Pancreas (tissue), 10 donors: Measurements from ENCODE around the gene ZNF83. TPM values are rescaled to one million over a fixed set of nuclear protein-coding genes. Genes with fewer than 3 reads are reported as not detected.

Experiments
- ATAC-seq, 4 donors: fragments of 200-7000 bp; cut with Tn5 transposase; one replicate each; pipeline versions ENCODE4 v1.8.0 to v1.9.1; 2020; ENCODE audit warnings: mild to moderate bottlenecking in 4 of 4, moderate library complexity in 4 of 4
- DNase-seq, 6 donors: peaks; one replicate each; pipeline ENCODE4 v3.0.0-alpha.2; 2020
- FAIRE-seq: peaks from 2 replicates; lab custom pipeline; 2012; peaks lifted over from hg19 to GRCh38; lab: Jason Lieb, UNC
- H3K27ac ChIP-seq, 4 donors: fragments of 200-600 bp; sonication (generic); 1 replicate in 3 of 4; 2 replicates in 1 of 4; pipeline versions ENCODE4 v1.5.0 to v1.8.0; 2020
- H3K27me3 ChIP-seq, 4 donors: fragments of 200-600 bp; one replicate each; pipeline ENCODE4 v1.8.0; 2021
- H3K36me3 ChIP-seq, 3 donors: fragments of 200-600 bp; sonication (generic) in 1 of 3; one replicate each; pipeline versions ENCODE4 v1.5.0 to v1.8.0; 2020 to 2021
- H3K4me1 ChIP-seq, 3 donors: fragments of 200-600 bp; one replicate each; pipeline ENCODE4 v1.8.0; 2021
- H3K4me3 ChIP-seq, 4 donors: fragments of 200-600 bp; sonication (generic) in 2 of 4; one replicate each; pipeline versions ENCODE4 v1.5.0 to v1.8.0; 2020 to 2021
- H3K9me3 ChIP-seq, 4 donors: fragments of 200-600 bp; one replicate each; pipeline ENCODE4 v1.8.0; 2021
- CTCF ChIP-seq, 4 donors: fragments of 200-600 bp; sonication (generic) in 3 of 4; IDR thresholded peaks; one replicate each; pipeline versions ENCODE4 v1.5.0 to v1.8.0; 2021; ENCODE audit warnings: antibody characterized with exemption in 4 of 4
- WGBS, 2 donors: extraction: QIAGEN DNeasy Blood & Tissue Kit; methylation state at CpG; one replicate each; pipeline ENCODE4 v1.1.7; 2013; 5-methylcytosine and 5-hydroxymethylcytosine counted together
- intact Hi-C, 3 donors: fragments of 100-400 bp; cut with DNase I; formaldehyde crosslinking; loops; one replicate each; pipeline versions ENCODE4 v1.11.1 to v1.14.2; 2022
- polyA plus RNA-seq, 2 donors: library from polyadenylated mRNA; stranded (reverse); fragments of 200-250 nt; gene quantifications; one replicate each; pipeline ENCODE4 v1.2.3, GENCODE V29; 2013
- total RNA-seq, 6 donors: library from RNA; stranded (reverse); fragmentation: NEBNext Ultra II Directional in 4 of 6; extraction: Animal tissue kit (Norgen Biotek cat#: 25700) in 4 of 6; gene quantifications; one replicate each; pipeline versions ENCODE4 v1.2.1 to v1.2.4, GENCODE V29; 2021 to 2023
- donor health status: healthy with polysubstance abuse.
- donor health status: DM: no; HTN: no; CAD: no; lungs with moderate emphysema.
- donor health status: DM: no; HTN: no; CAD: no.
- donor health status: control.
- donor health status: control.
- donor health status: Bipolar disorder and iron deficiency.
- donor health status: DM: yes; HTN: yes; CAD: no.
- donor health status: DM: no; HTN: no; CAD: no.
- donor health status: DM: no; HTN: no; CAD: no.
- donor health status: DM: yes; HTN: yes; CAD: no.

The ZNF83 gene
- total and polyA plus RNA-seq, 8 donors, result 8.7 to 86.8 (median 20.3) TPM

GRCh38 chr19:52659013-52659412 is 20.9 kb upstream of the ZNF83 start:
- no peaks in the 10 kb centered on the region for H3K27me3 ChIP-seq
- TF ChIP-seq CTCF (IDR thresholded peaks at IDR 0.05), result no peak
- no peak overlapping the region for H3K27ac ChIP-seq
- H3K9me3 ChIP-seq, result no peaks in the 10 kb centered on the region
- ATAC-seq, result no peak
- DNase-seq, result no peak
- FAIRE-seq, result no peak
- 78% methylated on average over 14 of the region's 14 CpGs for WGBS, 2 donors
- intact Hi-C loops, result no loop called here
- peaks cover 0 to 8% (median 0%) of the 10 kb centered on the region in 3 donors for H3K36me3 ChIP-seq
- H3K4me1 ChIP-seq, result no peaks in the 10 kb centered on the region
- no peak overlapping the region for H3K4me3 ChIP-seq

GRCh38 chr19:52658595-52658994 is 20.4 kb upstream of the ZNF83 start:
- no peaks in the 10 kb centered on the region for H3K9me3 ChIP-seq
- 72 to 80% methylated on average over 5 of the region's 5 CpGs for WGBS, 2 donors
- DNase-seq (no peak), ATAC-seq (no peak), FAIRE-seq (no peak)
- H3K27me3 ChIP-seq, result no peaks in the 10 kb centered on the region
- H3K27ac ChIP-seq, result no peak overlapping the region
- H3K4me3 ChIP-seq, result no peak overlapping the region
- no peak for TF ChIP-seq CTCF (IDR thresholded peaks at IDR 0.05)
- no peaks in the 10 kb centered on the region for H3K4me1 ChIP-seq
- peaks cover 0 to 12% (median 0%) of the 10 kb centered on the region in 3 donors for H3K36me3 ChIP-seq
- intact Hi-C loops, result no loop called here

GRCh38 chr19:52653161-52653560 is 15.0 kb upstream of the ZNF83 start:
- intact Hi-C loops, result no loop called here
- H3K27ac ChIP-seq, result no peak overlapping the region
- peaks cover 2 to 24% (median 8%) of the 10 kb centered on the region in 3 donors for H3K36me3 ChIP-seq
- no peak overlapping the region for H3K4me3 ChIP-seq
- WGBS, 2 donors, result 93 to 96% methylated on average over 4 of the region's 4 CpGs
- no peak for ATAC-seq
- no peak for FAIRE-seq
- H3K9me3 ChIP-seq, result no peaks in the 10 kb centered on the region
- H3K4me1 ChIP-seq, result no peaks in the 10 kb centered on the region
- no peak for TF ChIP-seq CTCF (IDR thresholded peaks at IDR 0.05)
- no peak for DNase-seq
- H3K27me3 ChIP-seq, result no peaks in the 10 kb centered on the region

GRCh38 chr19:52651956-52652355 is 13.8 kb upstream of the ZNF83 start:
- Histone ChIP-seq H3K27ac (no peak overlapping the region), H3K4me3 (no peak overlapping the region), H3K4me1 (no peaks in the 10 kb centered on the region), H3K27me3 (no peaks in the 10 kb centered on the region), H3K36me3 (peaks cover 2 to 24% (median 8%) of the 10 kb centered on the region in 3 donors), H3K9me3 (no peaks in the 10 kb centered on the region)
- no peak for FAIRE-seq
- 96% methylated on average over 5 of the region's 5 CpGs for WGBS, 2 donors
- no peak for ATAC-seq
- no peak for DNase-seq
- TF ChIP-seq CTCF (IDR thresholded peaks at IDR 0.05), result no peak
- intact Hi-C loops, result no loop called here

- Histone ChIP-seq H3K4me1 (no peaks in the 10 kb centered on the region), H3K36me3 (peaks cover 2 to 10% (median 8%) of the 10 kb centered on the region in 3 donors), H3K4me3 (no peak overlapping the region), H3K27ac (no peak overlapping the region), H3K27me3 (no peaks in the 10 kb centered on the region), H3K9me3 (no peaks in the 10 kb centered on the region)
- intact Hi-C loops, result no loop called here
- WGBS, 2 donors, result 89 to 95% methylated on average over 4 of the region's 4 CpGs
- ATAC-seq (peak in 1 of 4 donors; percentile 21), FAIRE-seq (no peak), DNase-seq (no peak)
- TF ChIP-seq CTCF (IDR thresholded peaks at IDR 0.05), result no peak
Observed at GRCh38 chr19:52648336-52649016, 10.3 kb upstream of the ZNF83 start.
